DOHH2 (cell line): Measurements from ENCODE around the gene HACD4.

ENCODE experiments used
- H3F3A ChIP-seq: fragments of 200-600 bp; sonication (generic), shearing (Covaris generic); 2 replicates; pipeline ENCODE4 v1.6.0; 2016; ENCODE audit warnings: antibody characterized with exemption, mild to moderate bottlenecking; ENCODE audit not compliant: control insufficient read depth, insufficient read depth
- H3K27ac ChIP-seq: fragments of 200-600 bp; sonication (generic); 2 replicates; pipeline ENCODE4 v1.5.1; 2014; ENCODE audit warnings: low read depth, mild to moderate bottlenecking, low read length, moderate library complexity
- H3K27me3 ChIP-seq: fragments of 200-600 bp; sonication (generic); 2 replicates; pipeline ENCODE4 v1.6.1; 2014; ENCODE audit warnings: mild to moderate bottlenecking, low read length, mixed read lengths; ENCODE audit not compliant: control insufficient read depth
- H3K36me3 ChIP-seq: fragments of 200-600 bp; sonication (generic); 2 replicates; pipeline ENCODE4 v1.6.1; 2014; ENCODE audit warnings: mild to moderate bottlenecking, low read length, moderate library complexity, mixed read lengths; ENCODE audit not compliant: control insufficient read depth
- H3K4me1 ChIP-seq: fragments of 200-600 bp; sonication (generic); 2 replicates; pipeline ENCODE4 v1.6.1; 2014; ENCODE audit warnings: mild to moderate bottlenecking, low read length, mixed read lengths; ENCODE audit not compliant: control insufficient read depth
- H3K4me2 ChIP-seq: fragments of 200-600 bp; sonication (generic); 2 replicates; pipeline ENCODE4 v1.6.0; 2014; ENCODE audit warnings: mild to moderate bottlenecking, low read length, moderate library complexity
- H3K4me3 ChIP-seq: fragments of 200-600 bp; sonication (generic); 2 replicates; pipeline ENCODE4 v1.5.1; 2014; ENCODE audit warnings: mild to moderate bottlenecking, low read length, mixed read lengths
- H3K79me2 ChIP-seq: fragments of 200-600 bp; sonication (generic); 2 replicates; pipeline ENCODE4 v1.6.1; 2014; ENCODE audit warnings: mild to moderate bottlenecking, low read length, mixed read lengths; ENCODE audit not compliant: control insufficient read depth
- H3K9me2 ChIP-seq: fragments of 200-600 bp; sonication (generic); replicated peaks from 2 replicates; pipeline ENCODE4 v1.6.1; 2014; ENCODE audit warnings: mild to moderate bottlenecking, low read length, mixed read lengths; ENCODE audit not compliant: control insufficient read depth
- H3K9me3 ChIP-seq: fragments of 200-600 bp; sonication (generic); 2 replicates; pipeline ENCODE4 v1.6.1; 2014; ENCODE audit warnings: antibody characterized with exemption, low read length, mixed read lengths; ENCODE audit not compliant: control insufficient read depth, insufficient read depth
- H4K20me1 ChIP-seq: fragments of 200-600 bp; sonication (generic); 2 replicates; pipeline ENCODE4 v1.6.0; 2014; ENCODE audit warnings: low read depth, mild to moderate bottlenecking, antibody characterized with exemption, low read length, moderate library complexity; ENCODE audit not compliant: control insufficient read depth, insufficient read depth
- EZH2phosphoT487 ChIP-seq: fragments of 200-600 bp; sonication (generic); IDR thresholded peaks from 2 replicates; pipeline ENCODE4 v1.6.1; 2017; ENCODE audit warnings: borderline replicate concordance, mild to moderate bottlenecking, antibody characterized with exemption, low read length, moderate library complexity, mixed read lengths
- TF ChIP-seq, protein P1 (sequence below): fragments of 200-600 bp; sonication (generic); IDR thresholded peaks from one replicate; pipeline ENCODE4 v1.5.1; 2014; ENCODE audit warnings: antibody characterized with exemption, mild to moderate bottlenecking, low read depth, low read length; ENCODE audit not compliant: poor library complexity, severe bottlenecking

Gene HACD4

DNA sequence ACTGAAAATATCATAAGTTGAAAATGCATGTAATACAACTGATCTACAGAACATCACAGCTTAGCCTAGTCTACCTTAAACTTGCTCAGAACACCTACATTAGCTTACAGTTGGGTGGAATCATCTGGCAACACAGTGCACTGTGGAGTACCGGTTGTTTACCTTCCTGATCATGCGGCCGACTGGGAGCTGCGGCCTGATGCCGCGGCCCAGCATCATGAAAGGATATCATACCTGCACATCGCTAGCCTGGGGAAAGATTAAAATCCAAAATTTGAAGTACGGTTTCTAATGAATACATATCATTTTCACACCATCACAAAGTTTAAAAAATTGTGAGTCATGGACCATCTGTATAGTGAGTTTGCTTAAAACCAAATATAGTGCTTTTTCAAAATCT, 1.8 kb downstream of the HACD4 start:
- Histone ChIP-seq H3K27me3 (no peaks in the 10 kb centered on the region), H3K9me3 (no peaks in the 10 kb centered on the region), H3K9me2 (no peaks in the 10 kb centered on the region), H3K4me1 (peaks cover 23% of the 10 kb centered on the region), H3F3A (no peaks in the 10 kb centered on the region), H3K36me3 (no peaks in the 10 kb centered on the region), H4K20me1 (no peaks in the 10 kb centered on the region), H3K4me2 (no peak overlapping the region), H3K79me2 (no peaks in the 10 kb centered on the region), H3K4me3 (no peak overlapping the region), H3K27ac (no peak overlapping the region)
- TF ChIP-seq EZH2phosphoT487, result no peak
- TF ChIP-seq, protein P1, sequence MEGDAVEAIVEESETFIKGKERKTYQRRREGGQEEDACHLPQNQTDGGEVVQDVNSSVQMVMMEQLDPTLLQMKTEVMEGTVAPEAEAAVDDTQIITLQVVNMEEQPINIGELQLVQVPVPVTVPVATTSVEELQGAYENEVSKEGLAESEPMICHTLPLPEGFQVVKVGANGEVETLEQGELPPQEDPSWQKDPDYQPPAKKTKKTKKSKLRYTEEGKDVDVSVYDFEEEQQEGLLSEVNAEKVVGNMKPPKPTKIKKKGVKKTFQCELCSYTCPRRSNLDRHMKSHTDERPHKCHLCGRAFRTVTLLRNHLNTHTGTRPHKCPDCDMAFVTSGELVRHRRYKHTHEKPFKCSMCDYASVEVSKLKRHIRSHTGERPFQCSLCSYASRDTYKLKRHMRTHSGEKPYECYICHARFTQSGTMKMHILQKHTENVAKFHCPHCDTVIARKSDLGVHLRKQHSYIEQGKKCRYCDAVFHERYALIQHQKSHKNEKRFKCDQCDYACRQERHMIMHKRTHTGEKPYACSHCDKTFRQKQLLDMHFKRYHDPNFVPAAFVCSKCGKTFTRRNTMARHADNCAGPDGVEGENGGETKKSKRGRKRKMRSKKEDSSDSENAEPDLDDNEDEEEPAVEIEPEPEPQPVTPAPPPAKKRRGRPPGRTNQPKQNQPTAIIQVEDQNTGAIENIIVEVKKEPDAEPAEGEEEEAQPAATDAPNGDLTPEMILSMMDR, result no peak

DNA sequence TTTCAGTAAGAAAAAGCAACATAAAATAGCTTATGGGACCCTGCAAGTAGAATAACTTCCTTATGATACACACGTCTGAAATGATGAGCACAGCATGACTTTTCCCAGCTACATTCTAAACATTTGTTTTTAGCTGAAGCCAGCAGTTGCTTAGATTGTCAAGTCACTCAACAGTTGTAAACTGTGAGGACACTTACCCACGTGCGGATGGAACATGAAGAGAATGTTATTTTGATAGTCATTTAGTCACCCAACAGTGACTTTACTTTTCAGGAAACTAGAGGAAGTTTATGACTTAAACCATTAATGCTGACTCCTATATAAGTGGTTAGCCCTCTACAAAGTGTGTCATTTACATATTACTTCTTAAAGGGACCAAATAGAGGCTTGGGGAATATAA, 3.0 kb downstream of the HACD4 start:
- no peaks in the 10 kb centered on the region for H3K9me2 ChIP-seq
- TF ChIP-seq, protein P1, result no peak
- TF ChIP-seq EZH2phosphoT487, result no peak
- H3F3A ChIP-seq, result no peaks in the 10 kb centered on the region
- no peaks in the 10 kb centered on the region for H3K9me3 ChIP-seq
- no peaks in the 10 kb centered on the region for H3K27me3 ChIP-seq
- H3K79me2 ChIP-seq, result no peaks in the 10 kb centered on the region
- peaks cover 23% of the 10 kb centered on the region for H3K4me1 ChIP-seq
- H3K27ac ChIP-seq, result no peak overlapping the region
- no peak overlapping the region for H3K4me2 ChIP-seq
- no peaks in the 10 kb centered on the region for H4K20me1 ChIP-seq
- H3K36me3 ChIP-seq, result no peaks in the 10 kb centered on the region
- no peak overlapping the region for H3K4me3 ChIP-seq

- H3F3A ChIP-seq, result no peaks in the 10 kb centered on the region
- no peak overlapping the region for H3K4me3 ChIP-seq
- peaks cover 23% of the 10 kb centered on the region for H3K4me1 ChIP-seq
- no peaks in the 10 kb centered on the region for H4K20me1 ChIP-seq
- no peaks in the 10 kb centered on the region for H3K9me2 ChIP-seq
- no peak overlapping the region for H3K27ac ChIP-seq
- TF ChIP-seq, protein P1, result no peak
- no peak for TF ChIP-seq EZH2phosphoT487
- no peaks in the 10 kb centered on the region for H3K36me3 ChIP-seq
- no peaks in the 10 kb centered on the region for H3K9me3 ChIP-seq
- no peaks in the 10 kb centered on the region for H3K27me3 ChIP-seq
- H3K4me2 ChIP-seq, result no peak overlapping the region
- no peaks in the 10 kb centered on the region for H3K79me2 ChIP-seq
Measured at GRCh38 chr9:21027295-21027694, 4.1 kb downstream of the HACD4 start.

- Histone ChIP-seq H3K4me2 (no peak overlapping the region), H3K9me3 (no peaks in the 10 kb centered on the region), H3K79me2 (no peaks in the 10 kb centered on the region), H3F3A (no peaks in the 10 kb centered on the region), H3K9me2 (no peaks in the 10 kb centered on the region), H4K20me1 (no peaks in the 10 kb centered on the region), H3K36me3 (no peaks in the 10 kb centered on the region), H3K27ac (no peak overlapping the region), H3K4me3 (no peak overlapping the region), H3K27me3 (no peaks in the 10 kb centered on the region), H3K4me1 (peaks cover 10% of the 10 kb centered on the region)
- TF ChIP-seq, protein P1, result no peak
- no peak for TF ChIP-seq EZH2phosphoT487
Measured at GRCh38 chr9:21023861-21024260, 7.6 kb downstream of the HACD4 start.
